Stimulated activated CD4-positive, alpha-beta T cell treated with anti-CD3 and anti-CD28 coated beads, Interleukin-2, amount 100 ng/mL, for 4 hours (primary cell): Measurements from ENCODE around the gene ARHGDIG.

Source experiments
- DNase-seq: peaks from one replicate; pipeline ENCODE4 v3.0.0-alpha.2; 2020; ENCODE audit warnings: low read depth

ARHGDIG gene

DNA sequence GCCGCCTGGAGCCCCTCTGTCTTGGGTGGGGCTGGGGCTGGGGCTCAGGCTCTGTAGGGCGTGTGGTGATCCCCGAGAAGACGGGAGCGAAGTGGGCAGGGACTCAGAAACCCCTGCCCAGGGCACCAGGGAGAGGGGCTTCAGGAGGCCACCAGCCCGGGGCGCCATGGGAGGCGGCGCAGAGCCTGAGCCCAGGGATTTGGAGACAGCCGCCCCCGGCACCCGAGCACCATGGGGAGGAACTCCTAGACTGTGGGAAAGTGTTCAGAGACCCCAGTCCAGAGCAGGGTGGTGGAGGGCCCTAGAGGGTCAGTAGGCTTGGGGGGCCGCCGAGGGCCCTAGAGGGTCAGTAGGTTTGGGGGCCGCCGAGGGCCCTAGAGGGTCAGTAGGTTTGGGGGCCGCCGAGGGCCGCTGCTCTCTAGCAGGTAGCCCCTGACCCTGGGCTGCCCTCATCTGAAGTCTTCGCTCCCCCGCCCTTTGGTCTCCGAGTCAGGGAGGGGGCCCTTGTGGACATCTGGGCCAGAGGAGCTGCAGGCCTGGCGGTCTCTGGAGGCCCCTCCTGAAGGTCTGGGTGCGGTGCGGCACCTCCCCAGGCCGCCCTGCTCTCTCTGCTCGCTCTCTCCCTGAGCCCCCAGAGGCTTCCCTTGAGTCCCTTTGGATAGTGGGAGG lies 734 bp downstream of the ARHGDIG start:
- DNase-seq: no peak

DNA sequence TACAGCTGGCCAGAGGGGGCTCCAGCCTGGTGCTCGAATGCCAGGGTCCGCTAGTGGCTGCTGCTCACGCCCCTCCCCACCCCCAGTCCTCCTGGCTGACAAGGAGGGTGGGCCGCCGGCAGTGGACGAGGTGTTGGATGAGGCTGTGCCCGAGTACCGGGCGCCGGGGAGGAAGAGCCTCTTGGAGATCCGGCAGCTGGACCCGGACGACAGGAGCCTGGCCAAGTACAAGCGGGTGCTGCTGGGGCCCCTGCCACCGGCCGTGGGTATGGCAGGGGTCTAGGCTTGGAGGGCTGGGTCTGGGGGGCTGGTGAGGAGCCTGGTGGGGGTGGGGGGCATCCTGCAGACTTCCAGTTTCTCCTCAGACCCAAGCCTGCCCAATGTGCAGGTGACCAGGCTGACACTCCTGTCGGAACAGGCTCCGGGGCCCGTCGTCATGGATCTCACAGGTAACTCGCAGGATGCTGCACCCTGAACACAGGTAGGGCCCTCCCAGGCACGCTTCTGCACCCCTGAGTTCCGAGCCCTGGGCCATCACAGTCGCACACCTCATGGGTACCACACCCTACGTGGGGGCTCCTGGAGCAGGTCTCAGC lies 1.4 kb downstream of the ARHGDIG start:
- no peak for DNase-seq

DNA sequence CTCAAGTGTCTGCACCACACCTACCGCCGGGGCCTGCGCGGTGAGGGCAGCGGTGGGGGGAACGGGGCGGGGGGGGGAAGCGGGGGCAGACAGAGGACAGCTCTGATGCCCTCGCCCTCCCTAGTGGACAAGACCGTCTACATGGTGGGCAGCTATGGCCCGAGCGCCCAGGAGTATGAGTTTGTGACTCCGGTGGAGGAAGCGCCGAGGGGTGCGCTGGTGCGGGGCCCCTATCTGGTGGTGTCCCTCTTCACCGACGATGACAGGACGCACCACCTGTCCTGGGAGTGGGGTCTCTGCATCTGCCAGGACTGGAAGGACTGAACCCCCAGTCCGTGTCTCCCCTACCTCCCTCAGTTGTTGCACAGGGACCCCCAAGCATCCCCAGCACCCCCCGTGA lies 2.1 kb downstream of the ARHGDIG start:
- no peak for DNase-seq

DNA sequence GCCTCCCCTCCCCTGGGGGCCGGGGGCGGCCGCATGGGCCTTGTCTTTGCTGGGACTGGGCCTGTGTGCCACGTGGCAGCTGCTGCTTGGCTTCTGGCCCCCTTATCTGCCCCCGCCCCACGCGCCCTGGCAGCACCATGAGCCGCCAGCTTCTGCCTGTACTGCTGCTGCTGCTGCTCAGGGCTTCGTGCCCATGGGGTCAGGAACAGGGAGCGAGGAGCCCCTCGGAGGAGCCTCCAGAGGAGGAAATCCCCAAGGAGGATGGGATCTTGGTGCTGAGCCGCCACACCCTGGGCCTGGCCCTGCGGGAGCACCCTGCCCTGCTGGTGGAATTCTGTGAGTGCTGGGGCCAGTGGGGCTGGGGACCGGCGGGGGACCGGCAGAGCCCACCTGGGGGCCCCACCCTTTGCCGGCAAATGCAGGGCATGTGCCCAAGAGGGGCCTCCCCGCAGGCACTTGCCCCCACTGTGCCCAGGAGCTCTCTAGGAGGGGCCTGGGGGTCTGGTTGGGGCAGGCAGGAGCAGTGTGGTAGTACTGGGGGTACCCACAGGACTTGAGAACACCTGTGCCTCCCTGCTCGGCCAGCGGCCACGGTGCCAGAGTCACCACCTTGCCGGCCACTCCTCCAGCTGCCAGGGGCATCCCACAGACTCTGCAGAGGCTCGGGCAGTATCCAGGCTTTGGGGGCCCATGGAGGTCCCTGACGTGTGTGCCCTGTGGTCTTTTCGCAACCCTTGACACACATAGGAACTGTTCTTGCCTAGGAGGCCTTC lies 2.8 kb downstream of the ARHGDIG start, which contains the start of gene PDIA2:
Gene PDIA2, plus strand, starts transcription at position 132 of the 773 bp plus-strand sequence. Its CDS starts 6 bp downstream, at position 138.
- no peak for DNase-seq

DNA sequence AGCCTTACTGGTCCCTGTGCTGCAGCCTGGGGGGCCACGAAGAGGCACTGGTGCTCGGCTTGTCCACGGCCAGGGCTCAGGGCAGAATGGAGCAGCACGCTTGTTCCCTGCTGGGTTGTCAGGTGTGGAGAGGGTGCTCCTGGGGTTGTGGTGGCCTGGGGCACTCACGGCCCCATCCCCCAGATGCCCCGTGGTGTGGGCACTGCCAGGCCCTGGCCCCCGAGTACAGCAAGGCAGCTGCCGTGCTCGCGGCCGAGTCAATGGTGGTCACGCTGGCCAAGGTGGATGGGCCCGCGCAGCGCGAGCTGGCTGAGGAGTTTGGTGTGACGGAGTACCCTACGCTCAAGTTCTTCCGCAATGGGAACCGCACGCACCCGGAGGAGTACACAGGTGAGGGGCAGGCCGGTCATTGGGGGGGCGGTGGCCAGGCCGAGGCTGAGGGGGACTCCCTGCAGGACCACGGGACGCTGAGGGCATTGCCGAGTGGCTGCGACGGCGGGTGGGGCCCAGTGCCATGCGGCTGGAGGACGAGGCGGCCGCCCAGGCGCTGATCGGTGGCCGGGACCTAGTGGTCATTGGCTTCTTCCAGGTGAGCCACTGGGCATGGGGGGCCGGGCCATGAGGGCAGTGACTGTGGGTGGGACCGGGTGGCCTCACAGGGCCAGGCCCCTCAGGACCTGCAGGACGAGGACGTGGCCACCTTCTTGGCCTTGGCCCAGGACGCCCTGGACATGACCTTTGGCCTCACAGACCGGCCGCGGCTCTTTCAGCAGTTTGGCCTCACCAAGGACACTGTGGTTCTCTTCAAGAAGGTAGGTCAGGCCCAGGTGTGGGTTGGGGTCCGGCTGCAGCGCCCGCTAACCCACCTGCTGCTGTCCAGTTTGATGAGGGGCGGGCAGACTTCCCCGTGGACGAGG lies 4.1 kb downstream of the ARHGDIG start:
- no peak for DNase-seq

DNA sequence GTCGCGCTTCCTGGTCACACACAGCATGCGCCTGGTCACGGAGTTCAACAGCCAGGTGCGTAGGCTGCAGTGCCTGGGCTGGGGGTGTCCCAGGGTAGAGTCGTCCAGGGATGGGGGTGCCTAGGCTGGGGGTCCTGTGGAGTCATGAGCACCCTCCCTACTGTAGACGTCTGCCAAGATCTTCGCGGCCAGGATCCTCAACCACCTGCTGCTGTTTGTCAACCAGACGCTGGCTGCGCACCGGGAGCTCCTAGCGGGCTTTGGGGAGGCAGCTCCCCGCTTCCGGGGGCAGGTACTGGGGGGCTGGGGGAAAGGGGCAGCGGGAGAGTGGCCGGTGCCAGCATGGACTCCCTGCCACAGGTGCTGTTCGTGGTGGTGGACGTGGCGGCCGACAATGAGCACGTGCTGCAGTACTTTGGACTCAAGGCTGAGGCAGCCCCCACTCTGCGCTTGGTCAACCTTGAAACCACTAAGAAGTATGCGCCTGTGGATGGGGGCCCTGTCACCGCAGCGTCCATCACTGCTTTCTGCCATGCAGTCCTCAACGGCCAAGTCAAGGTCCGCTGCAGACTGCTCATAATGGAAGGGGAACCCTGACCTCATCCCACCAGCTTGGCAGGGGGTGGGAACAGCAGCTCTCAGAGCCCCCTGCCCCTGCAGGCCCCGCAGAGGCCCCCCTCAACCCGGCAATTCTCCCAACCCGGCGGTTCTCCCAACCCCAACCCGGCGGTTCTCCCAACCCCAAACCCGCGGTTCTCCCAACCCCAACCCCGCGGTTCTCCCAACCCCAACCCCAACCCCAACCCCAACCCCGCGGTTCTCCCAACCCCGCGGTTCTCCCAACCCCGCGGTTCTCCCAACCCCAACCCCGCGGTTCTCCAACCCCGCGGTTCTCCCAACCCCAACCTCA lies 5.0 kb downstream of the ARHGDIG start:
- DNase-seq: no peak

DNA sequence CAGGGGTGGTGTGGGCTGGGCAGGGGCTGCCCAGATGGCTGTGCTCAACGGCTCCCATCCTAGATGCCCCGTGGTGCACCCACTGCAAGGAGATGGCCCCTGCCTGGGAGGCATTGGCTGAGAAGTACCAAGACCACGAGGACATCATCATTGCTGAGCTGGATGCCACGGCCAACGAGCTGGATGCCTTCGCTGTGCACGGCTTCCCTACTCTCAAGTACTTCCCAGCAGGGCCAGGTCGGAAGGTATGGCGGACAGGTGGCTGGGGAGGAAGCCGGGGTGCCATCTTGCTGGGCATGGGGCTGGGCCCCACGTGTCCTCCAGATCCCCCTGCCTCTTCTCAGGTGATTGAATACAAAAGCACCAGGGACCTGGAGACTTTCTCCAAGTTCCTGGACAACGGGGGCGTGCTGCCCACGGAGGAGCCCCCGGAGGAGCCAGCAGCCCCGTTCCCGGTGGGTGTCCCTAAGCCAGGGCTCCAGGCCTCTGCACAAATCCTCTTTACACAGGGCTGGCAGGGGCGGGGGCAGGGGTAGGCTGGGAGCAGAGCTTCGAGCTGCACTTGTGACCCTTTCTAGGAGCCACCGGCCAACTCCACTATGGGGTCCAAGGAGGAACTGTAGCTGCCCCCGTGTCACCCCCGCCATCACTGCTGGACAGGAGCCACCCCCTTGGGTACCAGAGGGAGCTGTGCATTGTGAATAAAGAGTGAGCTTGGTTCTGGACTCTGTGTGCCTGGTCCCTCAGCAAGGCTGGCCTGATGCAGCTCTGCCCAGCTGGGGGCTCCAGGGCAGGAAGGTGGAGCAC lies 6.3 kb downstream of the ARHGDIG start:
- DNase-seq: no peak

DNA sequence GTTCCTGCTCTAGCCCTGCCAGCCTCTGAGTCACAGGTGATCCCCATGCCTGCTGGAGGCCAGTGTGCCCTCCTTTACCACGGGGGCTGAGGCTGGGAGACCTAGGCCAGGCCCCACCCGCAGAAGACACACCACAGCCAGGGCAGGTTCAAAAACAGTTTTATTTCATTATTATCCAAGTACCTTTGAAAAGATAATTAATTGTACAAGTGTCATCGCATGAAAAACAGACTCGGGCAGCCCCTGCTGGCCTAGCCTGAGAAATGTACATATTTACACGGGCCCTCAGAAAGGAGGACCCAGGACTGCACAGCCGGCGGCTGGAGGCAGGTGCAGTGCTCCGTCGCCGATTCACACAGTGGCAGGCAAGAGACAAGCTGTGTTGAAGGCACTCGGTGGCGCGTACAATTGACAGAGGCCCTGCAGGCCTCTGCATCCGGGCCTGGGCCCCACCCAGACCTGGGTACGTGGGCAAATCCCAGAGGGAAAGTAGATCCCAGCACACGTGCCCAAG lies 7.0 kb downstream of the ARHGDIG start:
- no peak for DNase-seq

DNA sequence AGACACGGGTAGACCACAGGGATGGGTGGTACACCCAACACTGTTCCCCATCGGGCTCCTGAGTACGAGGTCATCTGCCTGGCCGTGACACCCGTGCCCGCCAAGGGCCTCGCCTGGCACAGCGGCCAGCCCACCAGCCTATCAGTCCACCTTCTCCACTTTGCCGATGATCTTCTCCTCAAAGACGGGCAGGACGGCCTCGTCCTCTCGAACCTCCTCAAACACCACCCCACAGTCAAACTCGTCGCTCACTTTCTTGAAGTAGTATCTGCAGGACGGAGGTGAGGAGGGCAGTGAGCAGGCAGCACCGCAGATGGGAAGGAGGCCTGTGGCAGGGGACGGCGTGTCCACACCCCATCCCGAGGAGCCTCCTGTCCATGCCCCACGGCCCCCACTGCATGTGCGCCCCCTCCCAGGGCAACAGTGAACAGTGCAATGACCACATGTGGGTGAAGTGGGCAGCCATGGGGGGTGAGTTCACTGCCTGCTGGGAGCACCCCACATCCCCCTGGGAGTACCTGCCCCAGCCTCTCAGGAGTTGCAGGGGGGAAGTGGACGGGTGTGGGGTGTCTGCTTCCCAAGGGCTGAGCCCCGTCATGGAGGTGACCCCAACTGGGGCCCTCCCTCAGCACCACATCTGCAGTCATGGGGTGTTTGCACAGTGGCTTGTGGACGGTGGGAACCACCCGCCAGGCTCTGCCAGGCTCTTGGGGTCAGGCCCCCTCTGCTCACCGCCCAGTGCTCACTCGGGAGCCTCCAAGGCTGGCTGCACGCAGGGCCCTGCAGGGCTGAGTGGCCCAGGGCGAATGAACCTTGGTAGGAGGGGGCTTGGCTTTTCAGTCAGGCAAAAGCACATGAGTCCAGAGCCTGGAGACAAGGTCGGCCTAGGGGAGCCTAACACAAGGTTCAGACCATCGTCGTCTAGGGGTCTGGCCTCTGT lies 7.9 kb downstream of the ARHGDIG start:
- DNase-seq: no peak

DNA sequence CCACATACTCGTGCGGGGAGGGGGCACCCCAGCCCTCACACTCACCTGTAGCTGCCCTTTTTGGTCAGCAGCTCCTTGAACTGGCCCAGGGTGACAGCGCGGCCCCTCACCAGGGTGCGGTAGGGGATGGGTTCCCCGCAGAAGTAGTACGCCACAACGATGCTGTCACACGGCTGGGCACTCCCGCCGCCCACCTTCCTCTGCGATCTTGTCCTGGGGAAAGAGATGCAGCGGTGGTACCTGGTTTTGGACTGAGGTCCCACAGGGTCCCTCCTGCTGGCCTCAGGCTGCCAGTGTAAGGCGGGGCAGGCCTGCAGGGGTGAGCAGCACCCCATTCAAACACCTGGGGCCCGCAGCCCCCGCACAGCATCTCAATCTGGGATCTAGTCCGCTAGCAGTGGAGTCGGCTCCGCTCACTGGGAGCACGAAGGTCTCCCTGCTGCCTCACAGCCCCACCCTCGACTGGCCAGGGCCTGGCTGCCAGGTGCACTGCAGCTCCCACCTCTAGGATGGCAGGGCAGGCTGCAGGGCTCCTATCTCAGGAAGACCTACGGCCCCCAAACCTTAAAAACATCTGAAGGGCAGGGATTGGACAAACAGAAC lies 9.1 kb downstream of the ARHGDIG start:
- no peak for DNase-seq

DNA sequence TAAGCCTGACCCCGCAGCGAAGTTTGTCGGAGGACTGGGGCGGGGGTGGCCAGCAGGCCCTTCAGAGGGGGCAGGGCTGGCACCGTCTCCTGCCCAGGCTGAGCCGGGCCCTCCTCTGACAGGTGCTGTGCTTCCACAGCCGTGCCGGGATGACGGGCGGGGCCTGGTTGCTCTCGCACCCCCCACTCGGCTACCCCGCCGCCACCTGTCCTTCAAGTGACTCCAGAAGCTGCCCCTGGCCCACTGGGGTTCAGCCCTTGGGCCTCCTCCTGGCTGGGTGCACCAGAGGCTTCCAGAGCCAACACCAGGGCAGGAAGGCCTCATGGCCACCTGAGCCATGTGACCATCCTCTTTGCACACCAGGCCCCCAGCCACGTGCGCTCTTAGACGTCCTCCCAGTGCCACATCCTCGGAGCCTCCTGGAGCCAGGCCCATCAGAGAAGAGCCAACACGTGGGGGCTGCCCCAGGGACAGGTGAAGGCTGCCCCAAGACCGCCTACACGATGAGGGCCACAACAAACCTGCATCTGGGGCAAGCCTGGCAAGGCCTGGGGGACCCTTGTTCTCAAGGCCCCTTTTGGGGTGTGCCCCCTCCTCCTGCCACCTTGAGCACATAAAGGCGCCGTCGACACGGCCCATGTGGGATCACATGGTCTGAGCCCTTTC lies 9.8 kb downstream of the ARHGDIG start:
- DNase-seq: no peak

DNA sequence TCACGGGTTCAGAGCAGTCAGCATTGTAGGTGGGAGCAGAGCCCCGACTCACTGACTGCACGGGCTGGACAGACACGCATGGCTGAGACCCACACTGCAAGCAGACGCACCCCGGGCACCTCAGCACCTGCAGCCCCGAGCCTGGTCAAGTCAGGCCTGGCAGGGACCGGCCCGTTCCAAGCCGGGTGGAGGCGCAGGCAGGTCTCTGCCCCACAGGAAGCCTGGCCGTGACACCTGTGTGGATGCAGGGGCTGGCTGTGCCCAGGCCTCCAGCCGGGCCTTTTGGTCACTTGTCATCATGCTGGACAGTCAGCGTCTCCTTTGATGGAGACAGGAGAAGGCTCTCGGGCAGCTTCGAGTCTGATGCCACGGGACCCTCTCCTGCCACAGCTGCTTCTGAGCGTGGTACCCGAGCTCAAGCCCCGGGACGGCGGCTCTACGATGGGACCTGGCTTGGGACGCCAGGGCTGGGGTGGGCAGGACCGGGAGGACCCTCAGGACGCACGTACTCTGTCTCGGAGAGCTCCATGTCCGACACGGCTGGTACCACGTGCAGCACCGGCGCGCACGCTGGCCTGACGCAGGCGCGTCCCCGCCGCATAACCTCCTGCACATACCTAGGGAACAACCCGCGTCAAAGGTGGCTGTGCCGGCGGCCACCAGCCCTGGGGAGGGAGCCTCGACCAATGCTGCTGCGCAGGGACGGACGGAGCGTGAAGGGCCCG lies 10.5 kb downstream of the ARHGDIG start:
- DNase-seq: no peak

DNA sequence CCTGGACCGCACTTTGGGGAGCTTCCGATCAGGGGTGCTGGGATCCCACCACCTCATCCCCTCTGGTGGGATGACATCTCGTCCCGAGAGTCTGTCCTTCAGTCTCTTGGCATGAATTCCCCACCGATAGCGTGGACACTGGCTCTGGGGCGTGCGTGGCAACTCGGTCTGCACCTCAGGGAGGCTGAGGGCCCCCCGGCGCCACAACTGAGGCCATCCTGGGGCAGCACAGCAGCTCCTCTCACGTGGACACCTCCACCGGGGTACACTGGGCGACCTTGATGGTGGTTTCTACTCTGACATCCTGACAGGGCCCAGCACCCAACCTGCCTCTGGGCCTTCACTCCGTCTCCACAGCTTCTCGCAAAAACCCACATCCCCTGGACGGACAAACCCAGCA lies 11.1 kb downstream of the ARHGDIG start:
- no peak for DNase-seq

DNA sequence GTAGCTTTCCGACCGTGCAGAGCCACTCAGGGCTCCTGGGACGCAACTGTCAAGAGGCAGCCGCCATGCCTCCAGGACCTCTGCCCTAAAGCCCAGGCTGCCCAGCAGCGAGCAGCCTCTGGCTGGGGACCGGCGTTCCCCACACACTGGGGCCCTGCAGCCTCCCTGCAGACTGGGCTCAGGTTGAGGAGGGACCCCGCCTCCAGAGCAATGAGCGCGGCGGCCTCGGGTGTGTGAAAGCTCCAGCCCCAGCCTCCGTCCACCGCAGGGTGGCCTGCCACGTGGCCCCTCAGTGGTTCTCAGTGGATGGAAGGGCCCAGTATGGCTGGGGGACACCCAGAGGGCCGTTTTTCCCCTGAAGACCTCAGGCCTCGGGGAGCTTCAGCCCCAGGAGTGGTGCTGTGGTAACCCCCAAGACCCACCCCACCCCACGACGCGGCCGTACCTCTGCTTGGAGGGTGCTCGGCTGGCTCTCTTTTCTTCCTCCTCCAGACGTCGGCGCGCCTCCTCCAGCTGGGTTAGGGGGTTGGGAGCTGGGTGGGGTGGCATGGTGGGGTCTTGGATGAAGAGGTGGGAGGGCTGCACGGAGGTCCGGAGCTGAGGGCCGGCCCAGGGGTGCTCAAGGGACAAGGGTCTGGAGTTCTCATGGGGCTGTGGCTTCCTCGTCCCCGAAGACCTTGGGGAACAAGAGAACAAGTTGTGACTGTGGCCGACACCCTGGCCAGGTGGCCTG lies 12.8 kb downstream of the ARHGDIG start:
- DNase-seq: no peak

DNA sequence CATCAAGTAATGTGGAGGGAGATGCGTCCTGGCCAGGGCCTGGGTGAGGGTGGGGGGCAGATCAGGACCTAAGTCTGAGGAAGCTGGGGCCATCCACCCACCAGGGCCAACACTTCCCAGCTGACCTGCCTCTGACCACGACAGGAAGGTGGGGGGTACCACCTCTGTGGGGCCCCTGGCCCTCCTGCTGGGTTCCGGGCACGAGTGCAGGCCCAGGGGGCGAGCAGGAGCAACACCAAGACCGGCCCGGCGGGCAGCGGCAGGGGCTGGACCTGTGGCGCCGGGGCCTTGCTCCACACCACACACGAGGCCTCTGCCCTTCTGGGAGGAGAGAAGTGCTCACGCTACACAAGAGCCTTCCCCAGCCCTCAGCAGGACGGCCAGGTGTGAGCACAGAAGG lies 15.9 kb downstream of the ARHGDIG start:
- no peak for DNase-seq

DNA sequence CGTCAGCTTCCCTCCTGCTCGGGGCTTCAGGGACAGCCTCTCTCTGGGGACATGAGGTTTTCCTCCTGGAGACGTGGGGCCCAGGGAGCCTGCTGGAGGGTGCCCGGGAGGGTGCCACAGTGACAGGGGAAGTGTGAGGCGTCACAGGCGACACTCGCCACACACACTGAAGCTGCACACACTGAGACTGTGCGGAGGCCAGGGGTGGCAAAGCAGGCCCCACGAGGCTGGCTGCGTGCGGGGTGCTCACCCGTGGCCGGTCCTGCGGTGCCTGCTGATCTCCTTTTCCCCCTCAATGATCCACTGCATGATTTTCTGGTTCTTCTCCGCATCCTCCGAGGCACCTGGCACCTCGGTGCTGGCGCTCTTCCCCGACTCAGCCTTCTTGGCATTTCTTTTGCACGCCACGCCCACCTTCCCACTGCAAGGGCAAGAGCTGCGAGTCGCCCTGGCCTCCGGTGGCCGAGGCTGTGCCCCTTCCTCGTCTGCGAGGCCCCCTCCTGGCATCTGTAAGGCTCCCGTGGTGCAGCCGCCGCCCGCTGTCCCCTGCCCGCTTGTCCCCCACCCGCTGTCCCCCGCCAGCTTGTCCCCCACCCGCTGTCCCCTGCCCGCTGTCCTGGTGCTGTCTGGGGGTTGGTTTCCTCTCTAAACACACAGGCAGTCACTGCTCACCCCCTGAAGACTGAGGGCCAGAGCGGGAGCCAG lies 16.6 kb downstream of the ARHGDIG start:
- no peak for DNase-seq
